GM10266 (cell line): ENCODE measurements around the gene PM20D1.
"Not testable (repeated sequence)": the region's sequence is repeated elsewhere in the genome, so short reads cannot be mapped to it uniquely, and the experiment has no call there.

Experiments
- DNase-seq: peaks from one replicate; pipeline ENCODE4 v3.0.0; 2012; ENCODE audit errors: extremely low spot score
- CTCF ChIP-seq: IDR thresholded peaks from 2 replicates; pipeline ENCODE4 v1.5.1; 2012; ENCODE audit warnings: mild to moderate bottlenecking, low read depth; ENCODE audit not compliant: control insufficient read depth, insufficient read depth; ENCODE audit errors: missing control alignments

The PM20D1 gene, protein sequence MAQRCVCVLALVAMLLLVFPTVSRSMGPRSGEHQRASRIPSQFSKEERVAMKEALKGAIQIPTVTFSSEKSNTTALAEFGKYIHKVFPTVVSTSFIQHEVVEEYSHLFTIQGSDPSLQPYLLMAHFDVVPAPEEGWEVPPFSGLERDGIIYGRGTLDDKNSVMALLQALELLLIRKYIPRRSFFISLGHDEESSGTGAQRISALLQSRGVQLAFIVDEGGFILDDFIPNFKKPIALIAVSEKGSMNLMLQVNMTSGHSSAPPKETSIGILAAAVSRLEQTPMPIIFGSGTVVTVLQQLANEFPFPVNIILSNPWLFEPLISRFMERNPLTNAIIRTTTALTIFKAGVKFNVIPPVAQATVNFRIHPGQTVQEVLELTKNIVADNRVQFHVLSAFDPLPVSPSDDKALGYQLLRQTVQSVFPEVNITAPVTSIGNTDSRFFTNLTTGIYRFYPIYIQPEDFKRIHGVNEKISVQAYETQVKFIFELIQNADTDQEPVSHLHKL

GRCh38 chr1:205849619-205850355, at the start of gene PM20D1:
PM20D1 (minus strand) TSS chr1:205850132; CDS start chr1:205850072, 60 bp downstream.
- TF ChIP-seq CTCF = no peak
- no peak for DNase-seq

GRCh38 chr1:205896351-205896750, 46.4 kb upstream of the PM20D1 start:
- no peak for TF ChIP-seq CTCF
- DNase-seq = no peak

GRCh38 chr1:205894119-205894518, 44.2 kb upstream of the PM20D1 start:
- DNase-seq = not testable (repeated sequence)

- DNase-seq = not testable (repeated sequence)
Measured at GRCh38 chr1:205892175-205892574, 42.2 kb upstream of the PM20D1 start.

- DNase-seq = not testable (repeated sequence)
Measured at GRCh38 chr1:205891481-205891880, 41.5 kb upstream of the PM20D1 start.

GRCh38 chr1:205890631-205891030, 40.7 kb upstream of the PM20D1 start:
- DNase-seq = not testable (repeated sequence)

GRCh38 chr1:205889706-205890105, 39.8 kb upstream of the PM20D1 start:
- not testable (repeated sequence) for DNase-seq

DNA sequence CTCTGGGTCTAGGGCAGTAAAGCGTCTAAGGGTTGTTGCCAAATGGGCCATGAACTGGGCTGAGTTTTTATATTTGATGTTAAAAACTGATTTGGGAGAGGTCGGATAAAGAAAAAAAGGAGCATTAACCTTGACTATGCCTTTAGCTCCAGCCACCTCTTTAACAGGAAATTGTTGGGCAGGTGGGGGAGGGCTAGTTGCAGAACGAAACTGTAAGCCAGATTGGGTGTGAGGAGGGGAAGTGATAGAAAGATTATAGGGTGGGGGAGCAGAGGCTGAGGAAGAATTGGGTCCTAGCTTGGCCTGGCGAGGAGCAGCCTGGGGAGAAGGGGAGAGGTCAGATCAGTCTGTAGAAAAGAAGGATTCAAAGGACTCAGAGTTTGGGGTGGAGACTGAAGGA, 39.1 kb upstream of the PM20D1 start:
- DNase-seq = not testable (repeated sequence)

DNA sequence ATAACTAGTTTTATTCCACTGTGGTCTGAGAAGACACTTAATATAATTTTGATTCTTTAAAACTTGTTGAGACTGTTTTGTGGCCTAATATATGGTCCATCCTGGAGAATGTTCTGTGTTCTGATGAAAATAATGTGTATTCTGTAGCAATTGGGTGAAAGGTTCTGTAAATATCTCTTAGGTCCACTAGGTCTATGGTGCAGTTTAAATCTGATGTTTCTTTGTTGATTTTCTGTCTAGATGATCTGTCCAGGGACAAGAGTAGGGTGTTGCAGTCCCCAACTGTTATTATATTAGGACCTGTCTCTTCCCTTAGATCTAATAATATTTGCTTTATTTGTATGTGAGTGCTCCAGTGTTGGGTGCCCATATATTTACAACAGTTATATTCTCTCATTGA, 33.9 kb upstream of the PM20D1 start:
- DNase-seq = no peak
- TF ChIP-seq CTCF = no peak

DNA sequence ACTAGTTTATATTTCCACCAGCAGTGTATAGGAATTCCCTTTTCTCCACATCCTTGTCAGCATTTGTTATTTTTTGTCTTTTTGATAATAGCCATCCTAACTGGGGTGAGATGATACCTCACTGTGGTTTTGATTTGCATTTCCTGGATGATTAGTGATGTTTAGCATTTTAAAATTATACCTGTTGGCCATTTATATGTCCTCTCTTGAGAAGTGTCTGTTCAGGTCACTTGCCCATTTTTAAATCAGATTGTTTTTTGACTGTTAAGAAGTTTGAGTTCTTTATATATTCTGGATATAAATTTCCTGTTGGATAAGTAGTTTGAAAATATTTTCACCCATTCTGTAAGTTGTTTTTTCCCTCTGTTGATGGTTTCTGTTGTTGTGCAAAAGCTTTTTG, 31.0 kb upstream of the PM20D1 start:
- no peak for TF ChIP-seq CTCF

More for the DNA sequence above, 31.0 kb upstream of the PM20D1 start:
- no peak for DNase-seq
